NCI-H2081 (cell line): ENCODE measurements around the gene DRC1.
A peak's percentile ranks its signal among the peaks of the same experiment; 100 is the strongest.
"Not testable (repeated sequence)": the region's sequence is repeated elsewhere in the genome, so short reads cannot be mapped to it uniquely, and the experiment has no call there.

Source experiments
- DNase-seq, 2 experiments: peaks; one replicate each; lab custom pipeline; 2025; lab: John Stamatoyannopoulos, UW

DRC1 gene

GRCh38 chr2:26463244-26464192 is 61.8 kb downstream of the DRC1 start:
- DNase-seq = no peak

GRCh38 chr2:26464390-26465265 is 62.9 kb downstream of the DRC1 start:
- no peak for DNase-seq

GRCh38 chr2:26465266-26465925 is 63.7 kb downstream of the DRC1 start:
- no peak for DNase-seq

- DNase-seq = no peak
Observed at GRCh38 chr2:26465981-26466471, 64.3 kb downstream of the DRC1 start.

- DNase-seq = no peak
Observed at GRCh38 chr2:26466662-26467310, 65.1 kb downstream of the DRC1 start.

GRCh38 chr2:26468544-26468943 is 66.8 kb downstream of the DRC1 start:
- not testable (repeated sequence) for DNase-seq

- DNase-seq = peak; percentile 74 to 83
Observed at GRCh38 chr2:26469092-26469710, 67.5 kb downstream of the DRC1 start.

GRCh38 chr2:26469955-26470354 is 68.2 kb downstream of the DRC1 start:
- DNase-seq = no peak

GRCh38 chr2:26470601-26471260 is 69.0 kb downstream of the DRC1 start:
- DNase-seq = no peak

GRCh38 chr2:26471289-26471688 is 69.6 kb downstream of the DRC1 start:
- DNase-seq = peak in 1 of 2 experiments; percentile 19

GRCh38 chr2:26471766-26472706 is 70.3 kb downstream of the DRC1 start:
- no peak for DNase-seq

- DNase-seq = no peak
Observed at GRCh38 chr2:26472821-26473655, 71.3 kb downstream of the DRC1 start.

- no peak for DNase-seq
Observed at GRCh38 chr2:26473796-26474195, 72.1 kb downstream of the DRC1 start.

- DNase-seq = no peak
Observed at GRCh38 chr2:26474261-26474785, 72.6 kb downstream of the DRC1 start.

GRCh38 chr2:26475037-26475436 is 73.3 kb downstream of the DRC1 start:
- DNase-seq = no peak

- DNase-seq = no peak
Observed at GRCh38 chr2:26475832-26476501, 74.2 kb downstream of the DRC1 start.

- no peak for DNase-seq
Observed at GRCh38 chr2:26477126-26477910, 75.6 kb downstream of the DRC1 start.
